Uterus (tissue), 4 donors: ENCODE data around the gene VGF. TPM values are rescaled to one million over a fixed set of nuclear protein-coding genes. Genes with fewer than 3 reads are reported as not detected.

Experiments used
- DNase-seq, 2 donors: peaks; one replicate each; pipeline ENCODE4 v3.0.0-alpha.2; 2019 to 2020
- H3K27ac ChIP-seq, 2 donors: fragments of 200-600 bp; sonication (generic); 1 replicate in 1 of 2; 2 replicates in 1 of 2; pipeline ENCODE4 v1.5.1; 2016 to 2018
- H3K27me3 ChIP-seq, 2 donors: fragments of 200-600 bp; sonication (generic); one replicate each; pipeline ENCODE4 v1.5.1; 2018 to 2019; ENCODE audit warnings: control low read depth in 1 of 2
- H3K36me3 ChIP-seq, 2 donors: fragments of 200-600 bp; sonication (generic); one replicate each; pipeline ENCODE4 v1.5.1; 2019; ENCODE audit warnings: control low read depth in 1 of 2
- H3K4me1 ChIP-seq, 2 donors: fragments of 200-600 bp; sonication (generic); one replicate each; pipeline ENCODE4 v1.5.1; 2018 to 2019; ENCODE audit warnings: control low read depth in 1 of 2
- H3K4me3 ChIP-seq, 2 donors: fragments of 200-600 bp; sonication (generic); 1 replicate in 1 of 2; 2 replicates in 1 of 2; pipeline ENCODE4 v1.5.1; 2018 to 2019; ENCODE audit warnings: mild to moderate bottlenecking in 1 of 2
- H3K9me3 ChIP-seq, 2 donors: fragments of 200-600 bp; sonication (generic); one replicate each; pipeline ENCODE4 v1.5.1; 2019; ENCODE audit warnings: control low read depth in 1 of 2
- POLR2A ChIP-seq, 2 donors: fragments of 450-650 bp; IDR thresholded peaks; one replicate each; pipeline ENCODE4 v1.6.1; 2016; ENCODE audit warnings: antibody characterized with exemption in 2 of 2, mild to moderate bottlenecking in 1 of 2, moderate library complexity in 1 of 2
- intact Hi-C: fragments of 100-400 bp; cut with DNase I; formaldehyde crosslinking; loops from one replicate; pipeline ENCODE4 v1.15.1; 2023; ENCODE audit warnings: low total_unique reads
- total RNA-seq, 4 donors: library from RNA; depleted of rRNA in 3 of 4; stranded (reverse); fragments of >200 nt in 3 of 4; gene quantifications; one replicate each; pipeline versions ENCODE4 v1.1.0 to v1.2.4, GENCODE V29; 2014 to 2023
- TF ChIP-seq, protein P1 (sequence below), 4 experiments: fragments of 200-600 bp in 2 of 4; fragments of 450-650 bp in 2 of 4; sonication (generic) in 2 of 4; IDR thresholded peaks; one replicate each; pipeline ENCODE4 v1.5.1; 2016 to 2019; ENCODE audit warnings: antibody characterized with exemption in 4 of 4, mild to moderate bottlenecking in 2 of 4, moderate library complexity in 1 of 4
- donor health status: DM: yes; HTN: yes; CAD: no.

VGF gene
- total RNA-seq, 4 donors from 2014 or later, result 0.14 TPM; not detected in 3

- peaks cover 0 to 12% of the 10 kb centered on the region in 2 donors for H3K27me3 ChIP-seq
- H3K36me3 ChIP-seq, result no peaks in the 10 kb centered on the region
- H3K4me1 ChIP-seq, result peaks cover 0 to 4% of the 10 kb centered on the region in 2 donors
- no peak for DNase-seq
- H3K27ac ChIP-seq, result no peak overlapping the region
- TF ChIP-seq, protein P1, sequence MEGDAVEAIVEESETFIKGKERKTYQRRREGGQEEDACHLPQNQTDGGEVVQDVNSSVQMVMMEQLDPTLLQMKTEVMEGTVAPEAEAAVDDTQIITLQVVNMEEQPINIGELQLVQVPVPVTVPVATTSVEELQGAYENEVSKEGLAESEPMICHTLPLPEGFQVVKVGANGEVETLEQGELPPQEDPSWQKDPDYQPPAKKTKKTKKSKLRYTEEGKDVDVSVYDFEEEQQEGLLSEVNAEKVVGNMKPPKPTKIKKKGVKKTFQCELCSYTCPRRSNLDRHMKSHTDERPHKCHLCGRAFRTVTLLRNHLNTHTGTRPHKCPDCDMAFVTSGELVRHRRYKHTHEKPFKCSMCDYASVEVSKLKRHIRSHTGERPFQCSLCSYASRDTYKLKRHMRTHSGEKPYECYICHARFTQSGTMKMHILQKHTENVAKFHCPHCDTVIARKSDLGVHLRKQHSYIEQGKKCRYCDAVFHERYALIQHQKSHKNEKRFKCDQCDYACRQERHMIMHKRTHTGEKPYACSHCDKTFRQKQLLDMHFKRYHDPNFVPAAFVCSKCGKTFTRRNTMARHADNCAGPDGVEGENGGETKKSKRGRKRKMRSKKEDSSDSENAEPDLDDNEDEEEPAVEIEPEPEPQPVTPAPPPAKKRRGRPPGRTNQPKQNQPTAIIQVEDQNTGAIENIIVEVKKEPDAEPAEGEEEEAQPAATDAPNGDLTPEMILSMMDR (IDR thresholded peaks at IDR 0.05), result no peak
- TF ChIP-seq POLR2A (IDR thresholded peaks at IDR 0.05), result no peak
- intact Hi-C loops, result no loop called here
- H3K4me3 ChIP-seq, result no peak overlapping the region
- no peaks in the 10 kb centered on the region for H3K9me3 ChIP-seq
Observed at GRCh38 chr7:101197991-101198390, 32.6 kb upstream of the VGF start.

- TF ChIP-seq, protein P1 (IDR thresholded peaks at IDR 0.05), result no peak
- no peak for TF ChIP-seq POLR2A (IDR thresholded peaks at IDR 0.05)
- Histone ChIP-seq H3K4me3 (no peak overlapping the region), H3K4me1 (no peaks in the 10 kb centered on the region), H3K27me3 (no peaks in the 10 kb centered on the region), H3K36me3 (no peaks in the 10 kb centered on the region), H3K27ac (no peak overlapping the region), H3K9me3 (no peaks in the 10 kb centered on the region)
- DNase-seq, result no peak
- intact Hi-C loops, result no loop called here
Observed at GRCh38 chr7:101195884-101196283, 30.5 kb upstream of the VGF start.

DNA sequence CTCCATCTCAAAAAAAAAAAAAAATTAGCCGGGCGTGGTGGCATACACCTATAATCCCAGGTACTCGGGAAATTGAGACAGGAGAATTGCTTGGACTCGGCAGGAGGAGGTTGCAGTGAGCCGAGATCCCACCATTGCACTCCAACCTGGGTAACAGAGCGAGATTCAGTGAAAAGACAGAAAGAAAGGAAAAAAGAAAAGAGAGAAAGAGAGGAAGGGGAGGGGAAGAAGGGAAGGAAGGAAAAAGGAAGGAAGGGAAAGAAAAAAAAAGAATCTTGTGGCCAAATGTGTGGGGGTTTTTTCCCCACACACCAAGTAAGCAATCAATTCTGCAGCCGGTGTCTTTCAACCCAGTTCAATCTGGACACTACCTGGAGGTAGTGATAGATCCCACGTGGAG lies 23.7 kb upstream of the VGF start:
- H3K27me3 ChIP-seq, result no peaks in the 10 kb centered on the region
- no peaks in the 10 kb centered on the region for H3K4me1 ChIP-seq
- TF ChIP-seq, protein P1 (IDR thresholded peaks at IDR 0.05), result no peak
- TF ChIP-seq POLR2A (IDR thresholded peaks at IDR 0.05), result no peak
- intact Hi-C loops, result no loop called here
- DNase-seq, result no peak
- no peaks in the 10 kb centered on the region for H3K36me3 ChIP-seq
- H3K9me3 ChIP-seq, result no peaks in the 10 kb centered on the region
- H3K27ac ChIP-seq, result no peak overlapping the region
- no peak overlapping the region for H3K4me3 ChIP-seq

GRCh38 chr7:101186844-101187428 lies 21.6 kb upstream of the VGF start:
- Histone ChIP-seq H3K27ac (no peak overlapping the region), H3K9me3 (no peaks in the 10 kb centered on the region), H3K4me1 (no peaks in the 10 kb centered on the region), H3K36me3 (no peaks in the 10 kb centered on the region), H3K4me3 (no peak overlapping the region), H3K27me3 (no peaks in the 10 kb centered on the region)
- DNase-seq, result no peak
- no peak for TF ChIP-seq POLR2A (IDR thresholded peaks at IDR 0.05)
- TF ChIP-seq, protein P1 (IDR thresholded peaks at IDR 0.05), result no peak
- intact Hi-C loops, result no loop called here

DNA sequence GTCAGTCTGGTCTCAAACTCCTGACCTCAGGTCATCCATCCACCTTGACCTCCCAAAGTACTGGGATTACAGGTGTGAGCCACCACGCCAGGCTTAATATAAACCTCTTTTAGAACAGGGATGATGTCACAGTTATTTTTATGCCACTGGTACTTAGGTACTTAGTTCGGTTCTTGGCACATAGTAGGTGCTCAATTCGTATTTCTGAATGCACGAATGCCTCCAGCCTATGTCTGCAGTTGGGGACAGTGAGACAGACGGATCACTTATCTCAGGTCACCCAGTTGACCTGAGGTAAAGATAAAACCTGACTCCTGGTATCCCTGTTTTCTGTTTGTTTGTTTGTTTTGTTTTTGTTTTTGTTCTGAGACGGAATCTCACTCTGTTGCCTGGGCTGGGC lies 20.8 kb upstream of the VGF start:
- intact Hi-C loops, result no loop called here

More for the DNA sequence above, 20.8 kb upstream of the VGF start:
- Histone ChIP-seq H3K27me3 (peaks cover under 1 to 4% of the 10 kb centered on the region in 2 donors), H3K4me3 (no peak overlapping the region), H3K4me1 (no peaks in the 10 kb centered on the region), H3K27ac (no peak overlapping the region), H3K9me3 (no peaks in the 10 kb centered on the region), H3K36me3 (no peaks in the 10 kb centered on the region)
- TF ChIP-seq, protein P1 (IDR thresholded peaks at IDR 0.05), result no peak
- no peak for TF ChIP-seq POLR2A (IDR thresholded peaks at IDR 0.05)
- no peak for DNase-seq
